ENCODE data around the gene KLHL6. TPM values are rescaled to one million over a fixed set of nuclear protein-coding genes. Genes with fewer than 3 reads are reported as not detected.

Gene KLHL6
- total and polyA plus RNA-seq, 10 of the 15 experiments (the other 5 are each of a cell fraction or from before 2014, with no cell fraction given) = 4.0 to 91.8 (median 24.4) TPM

- no peak for TF ChIP-seq HDAC6 (IDR thresholded peaks at IDR 0.05; ENCODE audit: unreplicated experiment)
- TF ChIP-seq SPI1 (IDR thresholded peaks at IDR 0.05; ENCODE audit: borderline replicate concordance, insufficient read depth, low read depth, low read length) = no peak
- no peak for TF ChIP-seq NR2F1 (conservative IDR thresholded peaks at IDR 0.05)
- no peak for TF ChIP-seq NR2C2 (IDR thresholded peaks at IDR 0.05; ENCODE audit: borderline replicate concordance, control insufficient read depth, insufficient read length, low read depth)
- no peak for TF ChIP-seq SREBF2 (IDR thresholded peaks at IDR 0.05; ENCODE audit: low read length)
- TF ChIP-seq SIN3A (IDR thresholded peaks at IDR 0.05; ENCODE audit: low read depth, low read length) = no peak
These were observed 26.7 kb upstream of the KLHL6 start (continued) for GRCh38 chr3:183582161-183582560.

- TF ChIP-seq MTA2 (IDR thresholded peaks at IDR 0.05; ENCODE audit: low read depth) = no peak
- no peak for TF ChIP-seq ZNF274 (IDR thresholded peaks at IDR 0.05; ENCODE audit: insufficient read depth, insufficient read length)
- TF ChIP-seq, protein P1, sequence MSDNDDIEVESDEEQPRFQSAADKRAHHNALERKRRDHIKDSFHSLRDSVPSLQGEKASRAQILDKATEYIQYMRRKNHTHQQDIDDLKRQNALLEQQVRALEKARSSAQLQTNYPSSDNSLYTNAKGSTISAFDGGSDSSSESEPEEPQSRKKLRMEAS (IDR thresholded peaks at IDR 0.05; ENCODE audit: low read depth, low read length) = no peak
- no peak for TF ChIP-seq RUNX3 (IDR thresholded peaks at IDR 0.05; ENCODE audit: low read length)
- no peak for TF ChIP-seq SKIL (IDR thresholded peaks at IDR 0.05; ENCODE audit: low read depth, poor library complexity, severe bottlenecking)
- TF ChIP-seq BACH1 (IDR thresholded peaks at IDR 0.05; ENCODE audit: borderline replicate concordance) = no peak
- TF ChIP-seq ZBED1 (IDR thresholded peaks at IDR 0.05; ENCODE audit: borderline replicate concordance) = no peak
- TF ChIP-seq CHD1 (IDR thresholded peaks at IDR 0.05; ENCODE audit: low read depth, low read length) = no peak
- TF ChIP-seq ZNF384 (IDR thresholded peaks at IDR 0.05; ENCODE audit: borderline replicate concordance, low read depth, low read length) = no peak
- TF ChIP-seq HCFC1 (IDR thresholded peaks at IDR 0.05; ENCODE audit: low read length) = no peak
- no peak for TF ChIP-seq STAT1 (conservative IDR thresholded peaks at IDR 0.05)
- no peak for TF ChIP-seq RCOR1 (conservative IDR thresholded peaks at IDR 0.05; ENCODE audit: low read depth, low read length)
- TF ChIP-seq POLR2A (IDR thresholded peaks at IDR 0.05; ENCODE audit: low read depth, low read length) = no peak
- TF ChIP-seq ZZZ3 (IDR thresholded peaks at IDR 0.05; ENCODE audit: control insufficient read depth, insufficient read length, low read depth) = no peak
- Histone ChIP-seq H3K27me3 (replicated peaks in 1 of 2; ENCODE audit: control insufficient read depth in 2 of 2, insufficient read depth in 2 of 2, low read length in 1 of 2) (peaks cover 0 to 16% of the 10 kb centered on the region in 2 experiments; a peak in 2 of 4 replicates), H2AFZ (ENCODE audit: control insufficient read depth, low read depth, low read length) (no peak overlapping the region), H3K36me3 (ENCODE audit: control insufficient read depth in 2 of 2, insufficient read depth in 2 of 2, low read length in 1 of 2) (no peaks in the 10 kb centered on the region), H3K27ac (ENCODE audit: control insufficient read depth, insufficient read depth) (no peak overlapping the region), H3K4me1 (ENCODE audit: control insufficient read depth, insufficient read depth, low read length) (peaks cover 8% of the 10 kb centered on the region; the same call in 1 of the 2 replicates), H3K4me2 (ENCODE audit: control insufficient read depth, insufficient read depth) (no peak overlapping the region), H3K9ac (ENCODE audit: control insufficient read depth, insufficient read depth, low read length) (no peak overlapping the region), H4K20me1 (ENCODE audit: control insufficient read depth, insufficient read depth) (0 out of 2 replicates have a peak, but pooled peaks cover 3% of the 10 kb centered on the region), H3K4me3 (no peak overlapping the region), H3K9me3 (replicated peaks; ENCODE audit: control insufficient read depth, insufficient read depth, low read length) (no peaks in the 10 kb centered on the region), H3K79me2 (ENCODE audit: control insufficient read depth, insufficient read depth, low read length) (no peaks in the 10 kb centered on the region)
- no TSS peak for BruUV-seq (replicated peaks)
- SMC1A ChIA-PET (ENCODE audit: uncharacterized antibody, unreplicated experiment) = interaction anchor here (0.9 to 11.3 kb wide), 14 partner anchors 8 to 70 kb away, joined by 3 to 225 read pairs (median 6); partner anchors contain the start of gene KLHL24
- ATAC-seq (no peak), DNase-seq (ENCODE audit: low read depth, low spot score) (no peak), FAIRE-seq (no peak)
- in situ Hi-C loops (cut with MboI) (no loop called here), intact Hi-C loops (cut with micrococcal nuclease; ENCODE audit: unreplicated experiment) (no loop called here)
- 79% methylated on average over 3 of the region's 3 CpGs for WGBS (ENCODE audit: insufficient coverage, insufficient replicate concordance, low lambda C conversion rate, missing lambda C conversion rate)
- CTCF ChIA-PET = interaction anchor here (0.6 to 9.3 kb wide), 4 partner anchors 10 to 54 kb away, joined by 3 to 115 read pairs (median 12); no protein-coding TSS in a partner anchor
- POLR2A ChIA-PET = interaction anchor here (0.7 to 4.9 kb wide), 8 partner anchors 9 to 63 kb away, joined by 3 to 65 read pairs (median 4); no protein-coding TSS in a partner anchor
- RAD21 ChIA-PET (ENCODE audit: unreplicated experiment) = interaction anchor here (0.9 to 9.8 kb wide), 8 partner anchors 8 to 68 kb away, joined by 3 to 139 read pairs (median 14); partner anchors contain the start of gene KLHL6
These were observed 26.1 kb upstream of the KLHL6 start for GRCh38 chr3:183581496-183582155.
